Brain pericyte (primary cell): ENCODE data around the gene UBE2Q2.
"Not testable (repeated sequence)": the region's sequence is repeated elsewhere in the genome, so short reads cannot be mapped to it uniquely, and the experiment has no call there.

ENCODE experiments used
- DNase-seq: peaks from one replicate; pipeline ENCODE4 v3.0.0-alpha.2; 2012; ENCODE audit warnings: low read depth, low spot score

The UBE2Q2 gene

DNA sequence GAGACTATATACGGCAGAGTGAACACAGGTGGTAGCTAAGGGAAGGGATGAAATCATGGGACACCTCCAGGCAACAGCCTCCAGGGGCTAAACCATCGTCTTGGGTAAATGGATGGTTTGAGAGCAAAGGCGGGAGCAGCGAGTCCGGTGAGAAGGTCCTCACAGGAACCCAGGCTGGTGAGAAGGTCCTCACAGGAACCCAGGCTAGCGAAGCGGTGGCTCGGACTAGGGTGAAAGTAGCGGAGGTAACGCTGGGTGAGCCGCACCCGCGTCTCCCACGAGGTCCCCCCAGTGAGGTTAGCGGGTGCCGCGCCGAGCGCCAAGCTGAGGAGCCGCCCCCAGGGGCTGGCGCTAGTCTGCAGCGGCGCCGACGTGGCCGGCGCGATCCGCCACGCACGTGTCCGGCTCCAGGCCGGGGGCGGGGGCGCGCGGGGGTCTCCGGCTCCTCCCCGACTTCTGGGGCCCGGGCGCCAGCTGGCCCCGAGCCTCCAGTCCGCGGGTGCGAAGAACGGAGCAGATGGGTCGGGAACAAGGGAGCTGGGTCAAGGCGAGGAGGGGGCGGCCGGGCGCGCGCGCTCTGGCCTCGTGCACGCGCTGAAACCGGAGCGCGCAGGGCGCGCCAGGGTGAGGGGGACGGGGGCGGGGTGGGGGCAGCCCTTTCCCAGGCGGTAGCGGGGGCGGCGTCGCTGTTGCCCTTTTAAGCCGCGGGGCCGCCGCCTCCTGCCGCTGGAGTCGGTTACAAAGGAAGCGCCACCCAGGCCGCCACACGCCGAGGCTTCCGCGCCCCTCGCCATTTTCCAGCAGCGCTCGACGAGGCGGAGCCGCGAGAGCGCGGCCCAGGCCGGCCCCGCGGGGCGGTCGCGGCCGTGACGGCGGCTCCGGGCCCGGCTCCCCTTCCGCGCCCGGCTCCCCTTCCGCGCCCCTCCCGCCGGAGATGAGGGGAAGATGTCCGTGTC is at the start of gene UBE2Q2:
Gene UBE2Q2 (plus strand): TSS at position 726 of the 956 bp plus-strand sequence. CDS start 220 bp downstream, at position 946.
- DNase-seq, result no peak

- DNase-seq, result no peak
Observed at GRCh38 chr15:75796321-75796720, 46.9 kb upstream of the UBE2Q2 start.

DNA sequence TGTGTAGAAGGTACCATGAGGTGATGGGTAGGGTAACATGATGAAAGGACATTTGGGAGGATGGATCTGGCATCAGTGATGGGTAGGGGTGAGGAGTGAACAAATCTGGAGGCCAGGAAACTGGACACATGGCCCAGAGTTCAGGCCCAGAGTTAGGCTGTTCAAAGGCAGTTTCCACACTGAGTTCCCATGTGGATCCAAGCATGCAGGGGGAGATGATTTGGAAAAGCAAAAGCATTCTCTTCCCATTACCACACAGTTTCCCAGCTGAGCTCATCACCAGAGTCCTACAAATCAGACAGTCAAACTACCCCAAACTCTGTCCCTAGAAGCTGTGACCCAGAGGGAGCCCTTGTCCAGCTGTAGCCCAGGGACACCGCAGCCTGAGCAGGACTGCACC is 46.1 kb upstream of the UBE2Q2 start:
- DNase-seq, result not testable (repeated sequence)

GRCh38 chr15:75799190-75799589 is 44.1 kb upstream of the UBE2Q2 start:
- DNase-seq, result no peak

DNA sequence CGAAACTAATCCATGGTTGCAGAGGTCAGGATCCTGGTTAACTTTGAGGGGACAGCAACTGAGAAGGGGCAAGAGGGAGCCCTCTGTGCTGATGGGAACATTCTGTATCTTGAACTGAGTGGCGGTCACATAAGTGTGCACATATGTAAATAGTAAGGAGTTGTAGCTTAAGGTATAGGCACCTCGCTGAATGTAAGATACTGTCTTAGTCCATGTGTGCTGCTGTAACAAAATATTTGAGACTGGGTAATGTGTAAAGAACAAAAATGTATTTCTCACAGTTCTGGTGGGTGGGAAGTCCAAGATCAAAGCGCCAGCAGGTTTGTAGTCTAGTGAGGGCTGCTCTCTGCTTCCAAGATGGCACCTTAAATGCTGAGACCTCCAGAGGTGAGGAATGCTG is 42.8 kb upstream of the UBE2Q2 start:
- DNase-seq, result not testable (repeated sequence)

DNA sequence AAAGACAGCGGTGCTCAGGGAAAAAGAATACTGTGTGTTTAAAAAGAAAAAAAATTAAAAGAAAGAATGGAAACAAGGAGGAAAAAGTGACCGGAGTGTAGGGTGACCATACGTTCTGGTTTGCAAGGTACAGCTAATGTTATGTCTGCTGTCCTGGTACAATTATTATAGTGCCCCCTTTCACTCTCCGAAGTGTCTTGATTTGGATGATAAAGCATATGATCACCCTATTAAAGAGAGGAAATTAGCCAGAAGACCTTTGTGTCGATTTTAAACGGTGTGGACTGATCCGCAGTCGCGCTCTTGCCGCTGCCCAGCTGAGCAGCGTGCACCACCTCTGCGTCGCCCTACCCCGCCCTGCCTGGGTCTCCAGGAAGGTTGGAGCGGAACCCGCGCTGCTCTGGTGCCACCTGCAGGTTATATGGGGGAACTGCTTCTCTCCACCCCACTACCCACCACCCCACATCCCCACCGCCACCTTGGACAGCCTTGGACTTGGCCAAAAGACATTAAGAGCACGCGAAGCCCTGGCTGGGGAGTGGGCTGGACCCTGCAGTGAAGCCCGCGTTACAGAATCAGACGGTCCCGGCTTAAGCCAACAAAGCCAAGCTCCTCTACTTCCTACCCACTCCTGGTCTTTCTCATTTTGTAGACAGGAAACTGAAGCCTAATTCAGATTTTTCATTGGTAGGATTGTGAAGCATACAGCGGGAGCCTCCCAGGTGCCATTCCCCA is 41.2 kb upstream of the UBE2Q2 start:
- DNase-seq, result no peak

DNA sequence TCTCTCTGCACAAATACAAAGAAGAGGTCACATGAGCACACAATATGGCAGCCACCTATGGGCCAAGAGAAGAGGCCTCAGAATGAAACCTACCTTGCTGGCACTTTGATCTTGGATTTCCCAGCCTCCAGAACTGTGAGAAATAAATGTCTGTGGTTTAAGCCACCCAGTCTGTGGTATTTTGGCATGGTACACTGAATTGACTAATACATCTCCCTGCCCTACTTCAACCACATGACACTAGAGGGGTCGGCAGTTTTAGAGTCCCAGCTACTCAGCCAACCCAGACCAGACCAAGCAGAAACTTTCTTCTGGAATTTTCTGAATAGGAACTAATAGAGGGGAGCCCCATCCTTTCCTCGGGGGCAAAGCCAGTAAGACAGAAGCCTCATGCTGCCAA is 35.8 kb upstream of the UBE2Q2 start:
- not testable (repeated sequence) for DNase-seq

DNA sequence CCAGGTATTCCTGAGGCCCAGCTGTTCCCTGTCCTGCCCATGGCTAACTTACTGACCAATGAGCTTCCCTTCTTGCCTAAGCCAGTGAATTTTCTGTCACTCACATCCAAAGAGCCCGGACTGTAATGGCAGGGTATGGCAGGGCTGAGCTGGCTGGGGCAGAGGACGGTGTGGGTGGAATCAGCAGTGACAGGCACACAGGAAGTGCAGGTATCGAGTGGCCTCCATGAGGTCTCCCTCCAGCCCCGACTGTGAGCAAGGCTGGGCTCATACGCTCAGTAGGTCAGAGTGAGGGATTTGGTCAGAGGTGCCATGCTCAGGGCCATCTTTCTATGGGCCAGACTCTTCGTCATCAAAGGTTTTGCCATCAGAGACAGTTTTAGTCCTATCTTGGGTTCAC is 35.2 kb upstream of the UBE2Q2 start:
- not testable (repeated sequence) for DNase-seq

- DNase-seq, result no peak
Observed at GRCh38 chr15:75808563-75808962, 34.7 kb upstream of the UBE2Q2 start.

DNA sequence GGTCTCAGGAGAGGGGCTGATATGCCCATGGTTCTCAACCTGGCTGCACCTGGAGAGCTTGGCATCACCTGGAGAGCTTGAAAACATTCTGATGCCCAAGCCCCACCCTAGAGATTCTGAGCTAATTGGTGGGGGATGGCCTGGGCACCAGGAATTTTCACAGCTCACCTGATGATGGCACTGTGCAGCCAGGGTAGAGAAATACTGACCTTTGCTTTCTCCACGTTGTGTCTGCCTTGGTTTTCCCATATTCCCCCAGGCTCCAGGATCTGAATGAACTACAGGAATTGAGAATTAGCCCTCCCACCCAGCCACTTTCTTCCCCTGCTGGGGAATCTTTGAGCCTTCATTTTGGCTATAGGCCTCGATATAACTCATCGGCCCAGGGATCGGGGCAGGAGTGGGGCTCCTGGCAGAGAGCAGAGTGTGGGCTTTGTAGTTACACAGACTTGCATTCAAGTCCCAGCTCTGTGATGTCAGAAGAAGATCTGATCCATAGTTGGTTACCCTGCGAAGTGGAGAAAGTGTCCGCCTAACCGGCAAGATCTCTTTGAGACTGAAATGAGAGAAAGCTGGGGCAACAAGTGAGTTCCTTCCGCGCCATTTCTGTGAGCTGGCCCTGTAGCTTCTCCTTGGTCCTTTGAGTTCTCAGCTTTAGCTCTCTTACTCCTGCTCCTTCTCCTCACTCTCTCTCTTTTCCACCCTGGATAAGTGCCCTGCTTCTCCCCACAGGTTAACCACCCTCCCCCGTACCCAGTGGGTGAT is 33.1 kb upstream of the UBE2Q2 start:
- no peak for DNase-seq

DNA sequence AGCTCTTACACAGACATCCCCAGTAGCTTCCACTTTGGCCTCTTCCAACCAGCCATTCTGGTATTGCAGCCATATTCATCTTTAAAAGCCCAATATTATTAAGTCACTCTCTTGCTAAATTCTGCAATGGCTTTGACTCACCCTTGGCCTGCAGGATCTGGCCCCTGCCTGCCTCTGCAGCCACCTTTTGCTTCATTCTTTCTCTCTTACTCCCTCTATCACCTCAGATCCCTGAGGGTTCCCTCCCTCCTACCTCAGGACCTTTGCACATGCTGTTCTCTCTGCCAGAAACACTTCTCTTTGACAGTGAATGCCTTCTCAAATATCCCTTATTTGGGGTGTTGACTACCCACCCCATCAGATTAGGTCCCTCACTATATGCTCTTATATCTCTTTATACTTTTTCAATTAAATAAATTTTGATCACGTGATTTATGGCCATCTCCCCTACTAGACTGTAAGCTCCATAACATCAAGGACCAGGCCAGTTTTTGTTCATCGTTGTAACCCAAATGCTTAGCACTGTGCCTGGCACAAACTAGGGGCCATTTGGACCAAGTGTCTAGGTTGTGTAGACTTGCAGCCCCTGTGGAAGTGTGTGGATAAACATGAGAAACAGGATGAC is 32.3 kb upstream of the UBE2Q2 start:
- DNase-seq, result no peak

GRCh38 chr15:75811626-75812025 is 31.6 kb upstream of the UBE2Q2 start:
- DNase-seq, result no peak

DNA sequence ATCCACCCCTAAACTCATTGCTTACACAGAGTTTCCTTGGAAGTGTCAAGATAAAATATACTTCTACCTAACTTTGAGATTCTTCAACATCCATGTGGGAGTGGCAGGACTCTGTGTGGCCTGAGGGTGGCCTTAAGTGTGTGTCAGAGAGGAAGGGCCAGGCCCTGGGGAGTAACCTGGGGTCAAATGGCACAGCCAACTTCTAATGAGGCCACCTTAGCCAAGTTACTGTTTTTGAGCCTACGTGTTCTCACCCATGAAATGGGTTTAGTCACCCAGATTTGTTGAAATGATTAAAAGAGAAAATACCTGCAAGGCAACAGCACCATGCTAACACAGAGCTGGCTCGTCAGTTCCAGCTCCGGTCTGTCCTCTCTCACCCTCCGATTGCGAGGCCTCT is 28.5 kb upstream of the UBE2Q2 start:
- DNase-seq, result no peak

GRCh38 chr15:75815811-75816719 is 27.2 kb upstream of the UBE2Q2 start:
- DNase-seq, result no peak

DNA sequence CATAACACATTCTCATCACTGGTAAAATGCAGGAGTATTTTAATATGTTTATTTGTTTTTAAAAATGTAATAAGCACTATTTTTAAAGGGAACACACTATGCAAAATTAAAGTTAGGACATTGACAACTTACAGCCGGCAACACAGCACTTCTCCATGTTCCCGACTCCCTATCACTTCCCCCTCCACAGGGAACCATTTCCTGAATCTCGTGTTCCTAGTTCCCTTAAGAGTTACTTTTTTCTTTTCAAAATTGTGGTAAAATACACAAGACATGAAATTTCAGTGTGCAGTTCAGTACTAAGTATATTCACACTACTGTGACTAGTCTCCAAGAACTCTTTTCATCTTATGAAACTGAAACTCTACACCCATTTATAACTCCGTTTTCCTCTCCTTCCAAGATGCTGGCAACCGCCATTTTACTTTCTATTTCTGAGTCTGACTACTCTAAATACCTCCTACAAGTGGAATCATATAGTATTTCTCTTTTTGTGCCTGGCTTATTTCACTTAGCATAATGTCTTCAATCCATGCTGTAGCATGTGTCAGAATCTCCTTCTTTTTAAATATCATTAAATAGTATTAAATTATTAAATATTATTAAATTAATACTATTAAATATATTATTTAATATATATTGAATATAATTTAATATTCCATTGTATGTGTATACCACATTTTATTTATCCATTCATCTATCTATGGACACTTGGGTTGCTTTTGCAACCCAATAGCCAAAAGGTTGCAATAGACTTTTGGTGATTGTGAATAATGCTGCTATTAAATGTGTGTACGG is 25.9 kb upstream of the UBE2Q2 start:
- DNase-seq, result peak; percentile 7

GRCh38 chr15:75820206-75820605 is 23.0 kb upstream of the UBE2Q2 start:
- no peak for DNase-seq

DNA sequence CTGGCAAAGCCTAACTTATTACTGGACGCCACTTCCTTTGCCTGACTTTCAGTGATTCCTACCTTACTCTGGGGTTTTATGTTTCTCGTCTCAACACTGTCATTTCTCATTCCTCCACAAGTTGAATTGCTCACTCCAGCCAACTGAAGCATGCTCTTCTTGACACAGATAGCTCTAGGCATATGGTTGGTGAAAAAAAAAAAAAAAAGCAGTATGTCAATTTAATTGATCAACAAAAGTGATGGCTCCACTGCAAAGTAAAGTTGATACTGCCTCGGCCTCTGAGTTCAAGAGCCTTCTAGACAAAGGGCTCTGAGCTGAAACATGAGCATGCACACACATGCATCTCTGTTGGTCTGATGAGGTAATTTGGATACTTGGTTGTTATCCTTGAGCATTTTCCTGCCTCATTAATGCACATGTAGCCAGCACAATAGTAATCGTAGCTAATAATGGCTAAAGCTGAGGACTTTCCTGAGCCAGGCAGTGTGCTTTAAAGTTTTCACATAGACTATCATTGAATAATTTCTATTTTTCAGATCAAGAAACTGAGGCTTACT is 21.4 kb upstream of the UBE2Q2 start:
- DNase-seq, result no peak

DNA sequence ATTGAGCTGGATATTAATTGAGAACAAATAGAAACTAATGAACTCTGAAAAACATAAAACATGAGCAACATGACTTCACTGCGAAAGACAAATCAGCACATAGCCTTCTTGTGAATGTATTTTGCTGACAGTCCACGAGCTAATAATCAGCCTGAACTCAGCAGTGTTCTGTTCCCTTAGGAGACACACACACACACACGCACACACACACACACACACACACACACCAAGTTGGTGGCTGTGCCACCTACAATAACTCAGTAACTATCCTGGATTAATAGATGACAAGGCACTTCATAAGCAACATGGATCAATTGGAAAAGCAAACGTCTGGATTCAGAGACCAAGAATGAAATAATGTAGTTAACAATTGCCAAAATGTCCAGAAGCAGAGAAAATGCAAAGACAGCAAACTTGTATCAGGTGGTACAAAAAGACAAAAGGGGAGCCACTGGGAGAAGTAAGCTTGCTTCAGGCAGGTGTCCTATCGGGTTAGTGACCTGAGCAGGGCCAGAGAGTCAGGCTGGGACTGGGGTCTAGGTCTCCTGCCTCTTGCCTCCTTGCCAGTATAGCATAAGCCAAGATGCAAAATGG is 20.5 kb upstream of the UBE2Q2 start:
- DNase-seq, result no peak
